Nasal cavity respiratory epithelium epithelial cell of viscerocranial mucosa (primary cell): ENCODE data around the gene OR10R2. TPM values are rescaled to one million over a fixed set of nuclear protein-coding genes. Genes with fewer than 3 reads are reported as not detected.

ENCODE experiments used
- total RNA-seq: library from RNA; depleted of rRNA; stranded (reverse); fragments of >200 nt; gene quantifications from 2 replicates; pipeline ENCODE4 v1.2.3, GENCODE V29; 2014

Gene OR10R2
- total RNA-seq, result not detected in 2 replicates

GRCh38 chr1:158471920-158472319 is at the start of gene OR10R2:
TSS of gene OR10R2 (plus strand) at chr1:158472220. CDS start at chr1:158472326, 106 bp downstream.

GRCh38 chr1:158426137-158426536 is 45.9 kb upstream of the OR10R2 start, which contains the start of gene OR10K2:
TSS of gene OR10K2 (minus strand) at chr1:158426237. CDS start at chr1:158420866, 5,371 bp downstream.

GRCh38 chr1:158461534-158461933 is 10.5 kb upstream of the OR10R2 start, which contains the start of gene OR10K1:
TSS of gene OR10K1 (plus strand) at chr1:158461834. CDS start at chr1:158465562, 3,728 bp downstream.

Other genes with a start within 250 kb of the OR10R2 start
- gene CD1A, start 217.8 kb upstream of the OR10R2 start, total RNA-seq, result not detected in 2 replicates
- gene CD1C, start 182.3 kb upstream of the OR10R2 start, total RNA-seq, result not detected in 2 replicates
- not detected in 2 replicates for gene CD1B, start 140.7 kb upstream of the OR10R2 start, total RNA-seq
- not detected in 2 replicates for gene CD1E, start 118.3 kb upstream of the OR10R2 start, total RNA-seq
- not detected in 2 replicates for gene OR10T2, start 72.8 kb upstream of the OR10R2 start, total RNA-seq
- gene OR10K2, start 46.0 kb upstream of the OR10R2 start, total RNA-seq, result not detected in 2 replicates
- gene OR10K1, start 10.4 kb upstream of the OR10R2 start, total RNA-seq, result not detected in 2 replicates
- gene OR6Y1, start 82.2 kb downstream of the OR10R2 start, total RNA-seq, result not detected in 2 replicates
- not detected in 2 replicates for gene OR6P1, start 98.4 kb downstream of the OR10R2 start, total RNA-seq
- gene OR10X1, start 107.7 kb downstream of the OR10R2 start, total RNA-seq, result not detected in 2 replicates
- not detected in 2 replicates for gene OR10Z1, start 133.0 kb downstream of the OR10R2 start, total RNA-seq
- not detected in 2 replicates for gene SPTA1, start 214.5 kb downstream of the OR10R2 start, total RNA-seq
- not detected in 2 replicates for gene OR6K2, start 228.4 kb downstream of the OR10R2 start, total RNA-seq
- gene OR6K3, start 248.5 kb downstream of the OR10R2 start, total RNA-seq, result not detected in 2 replicates